ENCODE results near the gene EXOC4. TPM values are rescaled to one million over a fixed set of nuclear protein-coding genes. Genes with fewer than 3 reads are reported as not detected.
"Not testable (repeated sequence)": the region's sequence is repeated elsewhere in the genome, so short reads cannot be mapped to it uniquely, and the experiment has no call there.

Gene EXOC4
- total RNA-seq, 4 donors from 2014 or later: 36.6 to 64.0 (median 57.4) TPM

- DNase-seq (ENCODE audit: extremely low spot score): no peak
- TF ChIP-seq POLR2AphosphoS5 (IDR thresholded peaks at IDR 0.05) (no peak), CTCF (IDR thresholded peaks at IDR 0.05) (no peak), EP300 (IDR thresholded peaks at IDR 0.05) (no peak), POLR2A (IDR thresholded peaks at IDR 0.05; ENCODE audit: low read depth) (no peak)
- intact Hi-C loops (cut with DNase I): no loop called here
- Histone ChIP-seq H3K4me3 (no peak overlapping the region), H3K27ac (replicated peaks in 1 of 4) (no peak overlapping the region), H3K9me3 (no peaks in the 10 kb centered on the region), H3K27me3 (no peaks in the 10 kb centered on the region), H3K4me1 (no peaks in the 10 kb centered on the region), H3K36me3 (peaks cover 0 to 11% (median 5%) of the 10 kb centered on the region in 4 donors)
- 92% methylated on average over 1 of the region's 1 CpG for WGBS
These were observed 740.7 kb downstream of the EXOC4 start for GRCh38 chr7:133993547-133993946.

- H3K27ac ChIP-seq (replicated peaks in 1 of 4); H3K4me3 ChIP-seq; H3K9me3 ChIP-seq; H3K27me3 ChIP-seq; H3K4me1 ChIP-seq; intact Hi-C loops (cut with DNase I); DNase-seq (ENCODE audit: extremely low spot score): not testable (repeated sequence)
- H3K36me3 ChIP-seq: peaks cover 0 to 14% (median 5%) of the 10 kb centered on the region in 4 donors
- WGBS: 98% methylated on average over 7 of the region's 7 CpGs
These were observed 741.2 kb downstream of the EXOC4 start for GRCh38 chr7:133994100-133994499.

- WGBS: 87% methylated on average over 6 of the region's 6 CpGs
- intact Hi-C loops (cut with DNase I): no loop called here
These were observed 744.6 kb downstream of the EXOC4 start for GRCh38 chr7:133997463-133997862.

GRCh38 chr7:133999178-133999577, 746.3 kb downstream of the EXOC4 start:
- Histone ChIP-seq H3K4me1 (no peaks in the 10 kb centered on the region), H3K27me3 (no peaks in the 10 kb centered on the region), H3K27ac (replicated peaks in 1 of 4) (no peak overlapping the region), H3K36me3 (peaks cover 0 to 14% (median 5%) of the 10 kb centered on the region in 4 donors), H3K9me3 (no peaks in the 10 kb centered on the region), H3K4me3 (no peak overlapping the region)
- 97% methylated on average over 2 of the region's 2 CpGs for WGBS
- intact Hi-C loops (cut with DNase I): no loop called here
- no peak for TF ChIP-seq POLR2A (IDR thresholded peaks at IDR 0.05; ENCODE audit: low read depth)
- no peak for TF ChIP-seq EP300 (IDR thresholded peaks at IDR 0.05)
- TF ChIP-seq CTCF (IDR thresholded peaks at IDR 0.05): no peak
- TF ChIP-seq POLR2AphosphoS5 (IDR thresholded peaks at IDR 0.05): no peak
- no peak for DNase-seq (ENCODE audit: extremely low spot score)

More at GRCh38 chr7:133997463-133997862, 744.6 kb downstream of the EXOC4 start:
- Histone ChIP-seq H3K4me1 (no peaks in the 10 kb centered on the region), H3K27ac (replicated peaks in 1 of 4) (no peak overlapping the region), H3K36me3 (peaks cover 0 to 14% (median 5%) of the 10 kb centered on the region in 4 donors), H3K9me3 (no peaks in the 10 kb centered on the region), H3K4me3 (no peak overlapping the region), H3K27me3 (no peaks in the 10 kb centered on the region)
- no peak for DNase-seq (ENCODE audit: extremely low spot score)
- TF ChIP-seq EP300 (IDR thresholded peaks at IDR 0.05): no peak
- TF ChIP-seq POLR2AphosphoS5 (IDR thresholded peaks at IDR 0.05): no peak
- TF ChIP-seq POLR2A (IDR thresholded peaks at IDR 0.05; ENCODE audit: low read depth): no peak
- no peak for TF ChIP-seq CTCF (IDR thresholded peaks at IDR 0.05)

- H3K4me3 ChIP-seq: no peak overlapping the region
- intact Hi-C loops (cut with DNase I): no loop called here
- H3K27me3 ChIP-seq: no peaks in the 10 kb centered on the region
- peaks cover 0 to 15% (median 5%) of the 10 kb centered on the region in 4 donors for H3K36me3 ChIP-seq
- no peak for DNase-seq (ENCODE audit: extremely low spot score)
- WGBS: 92% methylated on average over 4 of the region's 6 CpGs
- no peaks in the 10 kb centered on the region for H3K9me3 ChIP-seq
- no peaks in the 10 kb centered on the region for H3K4me1 ChIP-seq
- H3K27ac ChIP-seq (replicated peaks in 1 of 4): no peak overlapping the region
- no peak for TF ChIP-seq POLR2A (IDR thresholded peaks at IDR 0.05; ENCODE audit: low read depth)
- TF ChIP-seq POLR2AphosphoS5 (IDR thresholded peaks at IDR 0.05): no peak
- no peak for TF ChIP-seq CTCF (IDR thresholded peaks at IDR 0.05)
These were observed 752.1 kb downstream of the EXOC4 start for GRCh38 chr7:134004829-134005505.
